HepG2 (cell line): ENCODE results near the gene POFUT2. TPM values are rescaled to one million over a fixed set of nuclear protein-coding genes. Genes with fewer than 3 reads are reported as not detected.

ENCODE experiments used
- HMG20A ChIP-seq: IDR thresholded peaks from 2 replicates; pipeline ENCODE4 v1.6.1; 2016; ENCODE audit warnings: borderline replicate concordance
- MTA1 ChIP-seq: sonication (generic); formaldehyde crosslinking; IDR thresholded peaks from 2 replicates; pipeline ENCODE4 v1.4.0; 2020; ENCODE audit warnings: missing genetic modification reagents, mild to moderate bottlenecking, borderline replicate concordance
- POLR2A ChIP-seq, 2 experiments: IDR thresholded peaks; 2 replicates each; pipeline ENCODE4 v1.6.1; 2011; ENCODE audit warnings: low read depth in 2 of 2, low read length in 2 of 2, mild to moderate bottlenecking in 1 of 2, moderate library complexity in 1 of 2; ENCODE audit not compliant: insufficient read depth in 1 of 2
- REL ChIP-seq: sonication (generic); formaldehyde crosslinking; conservative IDR thresholded peaks from 2 replicates; pipeline ENCODE4 v1.8.0; 2022; ENCODE audit warnings: mild to moderate bottlenecking, missing genetic modification reagents, moderate library complexity
- SNRNP70 ChIP-seq: fragments of 200-400 bp; formaldehyde crosslinking; IDR thresholded peaks from 2 replicates; pipeline ENCODE4 v1.6.1; 2017; ENCODE audit warnings: mild to moderate bottlenecking, low read depth, low read length, moderate library complexity
- SP5 ChIP-seq: IDR thresholded peaks from 2 replicates; pipeline ENCODE4 v1.6.1; 2016; ENCODE audit warnings: low read depth, borderline replicate concordance
- SPEN ChIP-seq: sonication (generic); formaldehyde crosslinking; IDR thresholded peaks from 2 replicates; pipeline ENCODE4 v1.5.1; 2020; ENCODE audit warnings: low read depth, mild to moderate bottlenecking, missing genetic modification reagents
- ZNF143 ChIP-seq: sonication (generic); formaldehyde crosslinking; IDR thresholded peaks from 2 replicates; pipeline ENCODE4 v1.4.0; 2020; ENCODE audit warnings: missing genetic modification reagents
- ZNF367 ChIP-seq: sonication (generic); formaldehyde crosslinking; IDR thresholded peaks from 2 replicates; pipeline ENCODE4 v1.4.0; 2020; ENCODE audit warnings: missing genetic modification reagents, borderline replicate concordance
- ZNF883 ChIP-seq: sonication (generic); formaldehyde crosslinking; IDR thresholded peaks from 2 replicates; pipeline ENCODE4 v1.5.1; 2020; ENCODE audit warnings: mild to moderate bottlenecking, missing genetic modification reagents; ENCODE audit errors: not compliant biosample characterization
- polyA plus RNA-seq, 8 experiments: library from polyadenylated mRNA; depleted of rRNA in 3 of 8; stranded (reverse) in 7 of 8; unstranded in 1 of 8; fragments of >200 nt; fragmentation: Illumina TruSeq in 4 of 8; extraction: Trizol in 4 of 8; gene quantifications; 2 replicates each; pipeline versions ENCODE4 v1.2.1 to v1.2.3, GENCODE V29; 2011 to 2016; ENCODE audit warnings: low read depth in 4 of 8, missing spikeins in 1 of 8, mixed read lengths in 1 of 8; ENCODE audit not compliant: insufficient read depth in 1 of 8
- total RNA-seq, 5 experiments: library from RNA; depleted of rRNA; stranded (reverse); fragments of >200 nt; fragmentation: Illumina TruSeq; extraction: Trizol; gene quantifications; 2 replicates each; pipeline ENCODE4 v1.2.3, GENCODE V29; 2016; ENCODE audit warnings: low read depth in 1 of 5
- TF ChIP-seq, protein P1 (sequence below): IDR thresholded peaks from 2 replicates; pipeline ENCODE4 v1.6.1; 2016
- TF ChIP-seq, protein P2 (sequence below): sonication (generic); formaldehyde crosslinking; IDR thresholded peaks from 2 replicates; pipeline ENCODE4 v1.4.0; 2020; ENCODE audit warnings: mild to moderate bottlenecking, missing genetic modification reagents
- TF ChIP-seq, protein P3 (sequence below): sonication (generic); formaldehyde crosslinking; IDR thresholded peaks from 2 replicates; pipeline ENCODE4 v1.8.0; 2022; ENCODE audit warnings: missing genetic modification reagents, mild to moderate bottlenecking, inconsistent platforms, borderline replicate concordance
- TF ChIP-seq, protein P4 (sequence below): sonication (generic); formaldehyde crosslinking; IDR thresholded peaks from 2 replicates; pipeline ENCODE4 v1.4.0; 2020; ENCODE audit warnings: missing genetic modification reagents, mild to moderate bottlenecking, borderline replicate concordance

The POFUT2 gene
- total and polyA plus RNA-seq, 2 of the 13 experiments (the other 11 are each of a cell fraction or from before 2014, with no cell fraction given): 22.8 to 24.0 TPM

DNA sequence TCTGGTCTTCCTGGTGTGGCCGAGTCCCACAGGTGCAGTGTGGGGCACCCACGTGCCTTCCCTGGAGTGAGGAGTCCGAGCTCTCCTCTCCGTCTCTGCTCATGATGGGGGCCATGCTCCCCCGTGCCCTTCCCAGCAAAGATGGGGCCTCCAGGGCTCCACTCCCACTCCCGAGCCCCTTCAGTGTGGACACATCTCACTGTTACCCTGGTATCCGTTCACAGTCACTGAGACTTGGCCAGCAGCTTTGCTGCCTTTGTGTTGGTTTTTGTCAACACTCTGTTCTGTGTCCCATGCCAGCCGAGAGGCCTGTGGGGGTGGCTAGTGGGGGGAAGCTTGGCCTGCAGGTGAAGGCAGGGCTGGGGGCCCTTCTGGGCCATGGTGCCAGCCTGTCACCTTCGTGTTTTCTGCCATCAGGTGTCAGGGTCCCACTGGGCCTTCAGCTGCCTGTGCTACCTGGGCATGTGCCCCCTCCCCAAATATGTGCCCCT is 46.9 kb upstream of the POFUT2 start (continued):
- TF ChIP-seq, protein P1, sequence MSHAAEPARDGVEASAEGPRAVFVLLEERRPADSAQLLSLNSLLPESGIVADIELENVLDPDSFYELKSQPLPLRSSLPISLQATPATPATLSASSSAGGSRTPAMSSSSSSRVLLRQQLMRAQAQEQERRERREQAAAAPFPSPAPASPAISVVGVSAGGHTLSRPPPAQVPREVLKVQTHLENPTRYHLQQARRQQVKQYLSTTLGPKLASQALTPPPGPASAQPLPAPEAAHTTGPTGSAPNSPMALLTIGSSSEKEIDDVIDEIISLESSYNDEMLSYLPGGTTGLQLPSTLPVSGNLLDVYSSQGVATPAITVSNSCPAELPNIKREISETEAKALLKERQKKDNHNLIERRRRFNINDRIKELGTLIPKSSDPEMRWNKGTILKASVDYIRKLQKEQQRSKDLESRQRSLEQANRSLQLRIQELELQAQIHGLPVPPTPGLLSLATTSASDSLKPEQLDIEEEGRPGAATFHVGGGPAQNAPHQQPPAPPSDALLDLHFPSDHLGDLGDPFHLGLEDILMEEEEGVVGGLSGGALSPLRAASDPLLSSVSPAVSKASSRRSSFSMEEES: no peak
- TF ChIP-seq SNRNP70 (no peak), SPEN (CRISPR knock-in tag) (no peak), SP5 (CRISPR knock-in tag) (no peak), POLR2A (IDR thresholded peaks at IDR 0.05; ENCODE audit: insufficient read depth in 1 of 2, low read depth in 2 of 2, low read length in 2 of 2) (no peak), ZNF367 (CRISPR knock-in tag) (no peak), REL (CRISPR knock-in tag) (no peak), HMG20A (CRISPR knock-in tag) (no peak), MTA1 (CRISPR knock-in tag) (no peak), ZNF883 (no peak), ZNF143 (CRISPR knock-in tag) (no peak)
- TF ChIP-seq, protein P2, sequence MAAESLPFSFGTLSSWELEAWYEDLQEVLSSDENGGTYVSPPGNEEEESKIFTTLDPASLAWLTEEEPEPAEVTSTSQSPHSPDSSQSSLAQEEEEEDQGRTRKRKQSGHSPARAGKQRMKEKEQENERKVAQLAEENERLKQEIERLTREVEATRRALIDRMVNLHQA (CRISPR knock-in tag): no peak
- TF ChIP-seq, protein P3, sequence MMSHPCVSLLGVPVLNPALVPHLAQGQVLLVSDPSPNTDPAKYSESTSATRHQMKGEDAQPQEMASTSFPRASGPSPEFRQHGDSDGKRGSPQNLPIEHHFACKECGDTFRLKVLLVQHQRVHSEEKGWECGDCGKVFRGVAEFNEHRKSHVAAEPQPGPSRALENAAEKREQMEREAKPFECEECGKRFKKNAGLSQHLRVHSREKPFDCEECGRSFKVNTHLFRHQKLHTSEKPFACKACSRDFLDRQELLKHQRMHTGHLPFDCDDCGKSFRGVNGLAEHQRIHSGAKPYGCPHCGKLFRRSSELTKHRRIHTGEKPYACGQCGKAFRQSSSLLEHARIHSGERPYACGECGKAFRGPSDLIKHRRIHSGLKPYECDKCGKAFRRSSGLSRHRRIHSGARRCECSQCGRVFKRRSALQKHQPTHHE (CRISPR knock-in tag): no peak
- TF ChIP-seq, protein P4, sequence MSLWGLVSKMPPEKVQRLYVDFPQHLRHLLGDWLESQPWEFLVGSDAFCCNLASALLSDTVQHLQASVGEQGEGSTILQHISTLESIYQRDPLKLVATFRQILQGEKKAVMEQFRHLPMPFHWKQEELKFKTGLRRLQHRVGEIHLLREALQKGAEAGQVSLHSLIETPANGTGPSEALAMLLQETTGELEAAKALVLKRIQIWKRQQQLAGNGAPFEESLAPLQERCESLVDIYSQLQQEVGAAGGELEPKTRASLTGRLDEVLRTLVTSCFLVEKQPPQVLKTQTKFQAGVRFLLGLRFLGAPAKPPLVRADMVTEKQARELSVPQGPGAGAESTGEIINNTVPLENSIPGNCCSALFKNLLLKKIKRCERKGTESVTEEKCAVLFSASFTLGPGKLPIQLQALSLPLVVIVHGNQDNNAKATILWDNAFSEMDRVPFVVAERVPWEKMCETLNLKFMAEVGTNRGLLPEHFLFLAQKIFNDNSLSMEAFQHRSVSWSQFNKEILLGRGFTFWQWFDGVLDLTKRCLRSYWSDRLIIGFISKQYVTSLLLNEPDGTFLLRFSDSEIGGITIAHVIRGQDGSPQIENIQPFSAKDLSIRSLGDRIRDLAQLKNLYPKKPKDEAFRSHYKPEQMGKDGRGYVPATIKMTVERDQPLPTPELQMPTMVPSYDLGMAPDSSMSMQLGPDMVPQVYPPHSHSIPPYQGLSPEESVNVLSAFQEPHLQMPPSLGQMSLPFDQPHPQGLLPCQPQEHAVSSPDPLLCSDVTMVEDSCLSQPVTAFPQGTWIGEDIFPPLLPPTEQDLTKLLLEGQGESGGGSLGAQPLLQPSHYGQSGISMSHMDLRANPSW: no peak
